Mononuclear cell (primary cell): ENCODE results near the gene KLHL17. TPM values are rescaled to one million over a fixed set of nuclear protein-coding genes. Genes with fewer than 3 reads are reported as not detected.
"Not testable (repeated sequence)": the region's sequence is repeated elsewhere in the genome, so short reads cannot be mapped to it uniquely, and the experiment has no call there.

Source experiments
- H3K27me3 ChIP-seq: 2 replicates; pipeline ENCODE4 v1.6.0; 2011; ENCODE audit warnings: low read length, control low read depth; ENCODE audit not compliant: insufficient read depth
- H3K4me1 ChIP-seq: 2 replicates; pipeline ENCODE4 v1.5.1; 2011; ENCODE audit warnings: mild to moderate bottlenecking, low read length, control low read depth; ENCODE audit not compliant: insufficient read depth
- H3K4me3 ChIP-seq: 2 replicates; pipeline ENCODE4 v1.5.1; 2011; ENCODE audit warnings: mild to moderate bottlenecking, low read length, moderate library complexity
- H3K9me3 ChIP-seq: 2 replicates; pipeline ENCODE4 v1.5.1; 2011; ENCODE audit warnings: low read depth, mild to moderate bottlenecking, control low read depth, low read length
- total RNA-seq: library from RNA; depleted of rRNA; stranded (reverse); fragments of >200 nt; gene quantifications from one replicate; pipeline ENCODE4 v1.2.3, GENCODE V29; 2012

KLHL17 gene
- total RNA-seq, 1 donor: 2.2 TPM

GRCh38 chr1:973459-974292 lies 13.3 kb downstream of the KLHL17 start:
- no peaks in the 10 kb centered on the region for H3K9me3 ChIP-seq
- H3K4me1 ChIP-seq: peaks cover 7% of the 10 kb centered on the region
- no peak overlapping the region for H3K4me3 ChIP-seq
- H3K27me3 ChIP-seq: peaks cover 6% of the 10 kb centered on the region

- no peaks in the 10 kb centered on the region for H3K9me3 ChIP-seq
- peaks cover 6% of the 10 kb centered on the region for H3K27me3 ChIP-seq
Measured at GRCh38 chr1:974293-974640, 13.9 kb downstream of the KLHL17 start.

GRCh38 chr1:974687-975328 lies 14.4 kb downstream of the KLHL17 start:
- Histone ChIP-seq H3K4me3 (no peak overlapping the region), H3K27me3 (peaks cover 3% of the 10 kb centered on the region), H3K4me1 (peaks cover 7% of the 10 kb centered on the region), H3K9me3 (no peaks in the 10 kb centered on the region)

More at GRCh38 chr1:974293-974640, 13.9 kb downstream of the KLHL17 start:
- H3K4me1 ChIP-seq: peaks cover 7% of the 10 kb centered on the region
- H3K4me3 ChIP-seq: no peak overlapping the region

GRCh38 chr1:975365-975764 lies 15.0 kb downstream of the KLHL17 start:
- Histone ChIP-seq H3K4me1 (peaks cover 7% of the 10 kb centered on the region), H3K27me3 (peaks cover 3% of the 10 kb centered on the region), H3K9me3 (no peaks in the 10 kb centered on the region), H3K4me3 (no peak overlapping the region)

GRCh38 chr1:975896-976683 lies 15.7 kb downstream of the KLHL17 start:
- H3K4me3 ChIP-seq: no peak overlapping the region
- H3K27me3 ChIP-seq: peaks cover 3% of the 10 kb centered on the region
- H3K9me3 ChIP-seq: no peaks in the 10 kb centered on the region
- H3K4me1 ChIP-seq: peaks cover 7% of the 10 kb centered on the region

- not testable (repeated sequence) for H3K27me3 ChIP-seq
Measured at GRCh38 chr1:976791-977190, 16.4 kb downstream of the KLHL17 start.

GRCh38 chr1:978069-978834 lies 17.9 kb downstream of the KLHL17 start:
- Histone ChIP-seq H3K27me3 (no peaks in the 10 kb centered on the region), H3K4me3 (no peak overlapping the region), H3K9me3 (no peaks in the 10 kb centered on the region), H3K4me1 (peaks cover 7% of the 10 kb centered on the region)

More at GRCh38 chr1:976791-977190, 16.4 kb downstream of the KLHL17 start:
- not testable (repeated sequence) for H3K4me1 ChIP-seq, H3K9me3 ChIP-seq, H3K4me3 ChIP-seq

- peaks cover 7% of the 10 kb centered on the region for H3K4me1 ChIP-seq
Measured at GRCh38 chr1:978835-979743, 18.7 kb downstream of the KLHL17 start.

GRCh38 chr1:979744-980072 lies 19.3 kb downstream of the KLHL17 start:
- Histone ChIP-seq H3K27me3 (no peaks in the 10 kb centered on the region), H3K4me1 (peaks cover 7% of the 10 kb centered on the region), H3K4me3 (no peak overlapping the region), H3K9me3 (no peaks in the 10 kb centered on the region)

More at GRCh38 chr1:978835-979743, 18.7 kb downstream of the KLHL17 start:
- Histone ChIP-seq H3K4me3 (no peak overlapping the region), H3K27me3 (no peaks in the 10 kb centered on the region), H3K9me3 (no peaks in the 10 kb centered on the region)

- H3K9me3 ChIP-seq: no peaks in the 10 kb centered on the region
- H3K4me3 ChIP-seq: no peak overlapping the region
- peaks cover 7% of the 10 kb centered on the region for H3K4me1 ChIP-seq
- H3K27me3 ChIP-seq: no peaks in the 10 kb centered on the region
Measured at GRCh38 chr1:980137-980571, 19.8 kb downstream of the KLHL17 start.

- no peak overlapping the region for H3K4me3 ChIP-seq
- H3K27me3 ChIP-seq: no peaks in the 10 kb centered on the region
- no peaks in the 10 kb centered on the region for H3K9me3 ChIP-seq
- peaks cover 6% of the 10 kb centered on the region for H3K4me1 ChIP-seq
Measured at GRCh38 chr1:980602-981395, 20.4 kb downstream of the KLHL17 start.

GRCh38 chr1:981491-981954 lies 21.1 kb downstream of the KLHL17 start:
- Histone ChIP-seq H3K9me3 (no peaks in the 10 kb centered on the region), H3K27me3 (no peaks in the 10 kb centered on the region), H3K4me1 (no peaks in the 10 kb centered on the region), H3K4me3 (no peak overlapping the region)

GRCh38 chr1:981955-982558 lies 21.7 kb downstream of the KLHL17 start, which contains the start of gene PERM1:
Gene PERM1 (minus strand): TSS chr1:982093. CDS start chr1:981029, 1,064 bp downstream.
- H3K9me3 ChIP-seq: no peaks in the 10 kb centered on the region
- no peaks in the 10 kb centered on the region for H3K27me3 ChIP-seq
- no peak within 1 kb of the TSS for H3K4me3 ChIP-seq
- no peaks in the 10 kb centered on the region for H3K4me1 ChIP-seq
